Measurements from ENCODE around the gene JMY.

Gene JMY

DNA sequence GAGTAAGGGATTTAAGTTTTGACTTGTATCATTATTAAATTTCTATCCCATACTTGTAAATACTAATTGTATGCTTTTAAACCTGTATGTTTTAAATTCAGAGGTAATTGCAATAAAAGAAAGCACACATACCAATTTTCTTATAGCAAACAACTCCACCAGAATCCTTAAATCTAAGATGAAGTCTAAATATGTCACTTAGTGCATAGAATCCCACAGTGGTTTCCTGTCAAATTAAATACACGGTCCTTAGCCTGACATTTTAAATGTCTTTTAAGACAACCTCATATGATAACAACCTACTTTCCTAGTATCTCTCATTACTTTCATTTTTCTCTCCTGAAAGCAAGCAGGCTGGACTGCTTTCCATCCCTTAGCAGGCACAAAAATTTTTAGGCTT lies 52.0 kb downstream of the JMY start:
- no peak for DNase-seq (ENCODE audit: low read depth in 2 of 2)

DNA sequence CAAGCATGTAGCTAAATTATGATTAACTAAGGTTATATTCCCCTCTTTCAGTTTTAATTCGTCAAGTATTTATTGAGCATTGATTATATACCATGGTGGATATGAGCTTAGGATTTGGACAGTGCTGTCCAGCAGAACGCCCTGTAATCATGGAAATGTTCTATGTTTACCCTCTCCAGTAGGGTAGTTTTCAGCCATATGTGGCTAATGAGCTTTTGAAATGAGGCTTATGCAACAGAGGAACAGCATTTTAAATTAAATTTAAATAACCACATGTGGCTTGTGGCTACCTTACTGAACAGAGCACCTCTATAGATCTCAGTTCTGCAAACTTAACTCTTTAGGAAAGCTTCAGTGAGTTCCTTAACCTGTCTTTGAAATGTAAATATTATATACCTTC lies 59.1 kb downstream of the JMY start:
- no peak for DNase-seq (ENCODE audit: low read depth in 2 of 2)

DNA sequence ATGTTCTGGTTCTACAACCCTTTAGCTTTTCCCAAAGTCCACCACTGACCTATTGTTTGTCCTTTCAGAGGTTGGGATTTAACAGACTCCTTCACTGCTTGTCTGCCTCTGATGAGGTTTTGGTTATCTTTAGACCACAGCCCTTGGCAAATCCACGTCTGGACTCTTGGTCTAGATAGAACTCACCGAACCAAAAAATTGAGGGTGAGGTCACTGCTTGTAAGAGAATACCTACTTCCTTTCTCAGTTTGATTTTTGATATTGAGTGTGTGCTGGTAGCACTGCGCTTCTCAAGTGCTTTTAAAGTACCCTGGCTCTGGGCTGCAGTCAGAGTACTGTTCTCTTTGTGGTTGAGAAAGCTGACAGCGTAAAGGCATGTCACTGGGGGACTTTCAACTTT lies 61.7 kb downstream of the JMY start:
- DNase-seq (ENCODE audit: low read depth in 2 of 2) = no peak

DNA sequence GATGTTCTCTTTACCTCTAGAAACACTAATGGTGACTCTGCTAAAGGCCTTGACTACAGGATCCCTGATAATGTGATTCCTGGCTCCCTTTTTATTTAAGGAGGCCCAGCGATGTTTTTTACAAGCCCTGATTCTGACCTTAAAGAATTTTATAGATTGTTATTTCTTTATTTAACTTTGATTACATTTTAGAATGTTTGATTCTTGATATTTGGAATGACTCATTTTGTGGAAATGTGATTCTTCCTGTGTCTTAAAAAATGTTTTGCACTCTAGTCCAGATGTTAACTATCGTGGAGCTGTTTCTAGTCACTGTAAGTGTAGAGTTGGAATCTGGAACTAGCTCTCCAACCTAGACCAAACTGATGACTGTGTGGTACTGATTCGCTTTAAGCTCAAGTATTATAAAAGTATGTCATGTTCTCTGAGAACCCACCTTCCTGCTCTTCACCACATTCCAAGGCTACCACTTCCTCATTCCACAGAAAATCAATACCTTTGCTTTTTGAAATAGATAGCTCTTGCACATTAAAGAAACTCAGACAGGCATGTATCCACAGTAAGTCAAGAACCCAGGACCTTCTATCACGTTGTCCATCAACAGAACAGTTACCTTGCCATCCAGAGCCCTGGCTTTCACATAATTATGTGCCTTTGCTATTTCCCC lies 65.2 kb downstream of the JMY start:
- DNase-seq (ENCODE audit: low read depth in 2 of 2) = peak; percentile 34 to 42

DNA sequence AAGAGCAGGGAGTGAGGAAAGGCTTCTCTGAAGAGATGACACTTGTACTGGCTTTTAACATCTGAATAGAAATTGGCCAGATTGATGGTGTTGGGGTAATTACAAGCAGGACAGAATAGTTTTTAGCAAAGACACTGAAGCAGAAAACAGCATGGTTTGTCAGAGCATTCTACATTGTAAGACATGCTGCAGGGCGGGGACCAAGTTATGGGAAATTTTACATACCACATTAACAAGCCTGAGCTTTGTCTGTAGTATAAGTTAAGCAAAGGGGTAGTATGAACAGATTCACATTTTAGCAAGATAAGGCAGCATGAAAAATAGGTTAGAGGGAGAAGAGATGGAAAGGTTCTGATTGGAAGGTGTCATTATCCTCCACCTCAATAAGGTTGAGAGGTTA lies 66.5 kb downstream of the JMY start:
- DNase-seq (ENCODE audit: low read depth in 2 of 2) = no peak

DNA sequence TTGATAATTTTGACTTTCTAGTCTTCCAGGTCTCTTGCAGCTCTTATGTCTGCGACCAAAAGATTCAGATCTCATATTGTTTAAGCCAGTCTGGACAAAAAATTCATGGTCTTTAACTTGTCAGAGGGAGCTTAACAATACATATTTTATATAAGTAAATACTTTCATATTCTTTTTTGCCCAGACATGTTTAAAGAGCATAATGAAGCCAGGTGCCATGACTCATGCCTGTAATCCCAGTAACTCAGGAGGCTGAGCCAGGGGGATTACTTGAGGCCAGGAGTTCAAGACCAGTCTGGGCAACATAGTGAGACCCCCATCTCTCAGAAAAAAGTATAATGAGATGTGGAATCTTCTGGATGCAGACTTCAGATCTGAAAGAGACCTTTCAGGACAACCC lies 69.8 kb downstream of the JMY start:
- DNase-seq (ENCODE audit: low read depth in 2 of 2) = no peak

DNA sequence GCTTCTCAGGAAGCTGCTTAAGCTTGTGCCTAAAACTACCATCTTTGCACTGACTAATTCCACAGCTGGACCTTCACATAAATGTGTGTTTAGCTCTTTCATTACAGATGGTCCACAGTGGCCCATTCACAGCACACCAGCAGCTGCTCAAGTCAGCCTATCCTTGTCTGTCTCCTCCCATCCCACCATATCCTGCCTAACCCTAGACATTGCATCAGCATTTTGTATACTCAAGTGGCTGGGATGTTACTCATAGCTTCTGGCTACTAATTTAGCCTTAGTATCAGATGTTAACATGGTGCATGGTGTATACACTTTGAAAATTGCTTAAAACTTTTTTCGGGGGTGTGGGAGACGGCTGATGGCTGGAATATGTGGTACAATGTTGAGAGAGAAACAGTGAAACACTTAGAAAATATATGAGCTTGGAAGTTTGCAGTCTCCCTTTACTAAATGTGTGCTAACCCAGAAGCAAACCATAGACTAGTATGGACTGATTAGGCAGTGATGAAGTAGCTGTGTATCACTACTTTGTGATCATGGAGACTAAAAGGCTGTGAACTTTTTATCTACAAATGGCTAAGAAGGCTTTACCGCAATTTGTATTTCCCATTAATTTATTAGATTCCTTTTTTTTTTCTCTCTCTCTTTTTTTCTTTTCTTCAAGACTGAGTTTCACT lies 83.1 kb downstream of the JMY start:
- peak; percentile 81 to 82 for DNase-seq (ENCODE audit: low read depth in 2 of 2)

DNA sequence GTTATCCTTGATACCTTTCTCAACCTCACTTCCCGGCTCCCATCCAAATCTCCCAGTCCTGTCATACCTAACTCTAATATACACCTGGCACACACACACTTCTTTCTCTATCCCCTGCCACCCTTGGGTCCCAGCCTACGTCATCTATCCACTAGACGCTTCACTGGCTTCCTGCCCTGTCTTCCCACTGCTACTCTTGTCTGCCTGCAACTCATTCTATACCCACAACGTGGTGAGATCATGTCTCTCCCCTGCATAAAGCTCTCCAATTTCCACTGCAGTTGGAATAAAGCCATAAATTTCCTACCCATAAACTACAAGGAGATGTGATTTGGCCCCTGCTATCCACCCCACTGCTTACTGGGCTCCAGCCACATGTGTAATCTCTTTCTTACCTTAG lies 93.5 kb downstream of the JMY start:
- DNase-seq (ENCODE audit: low read depth in 2 of 2) = no peak

DNA sequence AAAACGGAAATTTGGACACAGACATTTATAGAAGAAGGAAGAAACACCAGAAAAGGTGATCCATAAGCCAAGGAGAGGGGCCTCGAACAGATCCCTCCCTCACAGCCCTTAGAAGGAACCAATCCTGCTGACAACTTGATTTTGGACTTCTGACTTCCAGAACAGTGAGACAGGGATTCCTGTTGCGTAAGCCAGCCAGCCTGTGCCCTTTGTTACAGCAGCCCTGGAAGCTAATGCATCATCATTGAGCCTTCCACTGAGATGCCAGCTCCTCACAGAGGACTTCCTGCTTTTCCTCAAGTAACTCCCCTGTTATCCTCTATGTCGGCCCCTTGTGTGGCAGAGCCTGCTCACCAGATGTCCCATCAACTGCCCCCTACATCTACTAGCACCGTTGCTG lies 94.1 kb downstream of the JMY start:
- DNase-seq (ENCODE audit: low read depth in 2 of 2) = no peak

DNA sequence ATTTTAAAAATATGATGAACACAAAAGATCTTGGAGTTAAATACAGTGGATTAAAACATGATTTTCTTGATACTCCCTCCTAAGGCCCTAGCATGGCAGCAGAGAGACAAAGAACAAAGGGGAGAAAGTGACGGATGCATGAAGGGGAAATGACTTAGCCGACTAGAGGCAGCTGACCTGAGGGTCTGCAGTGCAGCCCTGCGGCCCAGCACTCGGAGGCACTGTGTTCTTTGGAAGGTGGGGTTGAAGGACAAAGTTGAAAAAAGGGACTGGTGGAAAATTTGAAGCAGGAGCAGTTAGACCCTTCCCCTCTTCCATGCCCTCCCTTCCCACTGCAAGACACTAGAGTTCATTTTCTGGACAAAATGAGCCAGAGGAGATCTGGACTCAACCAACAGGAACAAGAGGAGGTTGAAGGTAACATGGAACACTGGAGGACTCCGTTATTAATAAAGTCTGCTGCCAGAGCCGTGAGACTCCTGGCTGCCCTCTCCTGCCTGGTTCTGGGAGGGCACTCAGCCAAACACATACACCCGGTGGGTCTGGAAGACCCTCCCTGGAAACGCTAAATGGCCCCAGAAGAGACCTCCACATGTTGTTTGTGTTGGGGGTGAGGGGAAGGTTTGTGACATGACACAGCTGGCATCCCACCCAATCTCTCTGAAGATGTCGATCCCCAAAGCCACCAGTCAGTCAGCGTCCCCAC lies 98.1 kb downstream of the JMY start:
- DNase-seq (ENCODE audit: low read depth in 2 of 2) = no peak

DNA sequence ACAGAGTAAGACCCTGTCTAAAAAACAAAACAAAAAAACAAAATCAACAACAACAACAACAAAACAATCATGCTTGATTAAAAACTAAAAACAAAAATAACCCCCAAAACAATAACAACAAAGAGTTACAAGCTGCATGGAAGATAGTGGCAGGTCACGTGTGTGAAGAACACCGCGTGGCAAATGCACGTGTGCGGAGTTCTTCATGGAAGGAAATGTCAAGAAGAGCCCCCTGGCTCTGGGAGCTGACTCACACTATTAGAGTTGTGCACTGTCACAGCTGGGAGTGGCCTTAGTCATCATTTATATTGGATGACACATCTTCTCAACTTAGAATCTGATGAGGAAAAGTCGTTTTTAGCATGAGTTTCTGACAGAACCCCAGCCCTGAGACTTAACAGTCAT lies 110.5 kb downstream of the JMY start:
- peak; percentile 12 to 17 for DNase-seq (ENCODE audit: low read depth in 2 of 2)

DNA sequence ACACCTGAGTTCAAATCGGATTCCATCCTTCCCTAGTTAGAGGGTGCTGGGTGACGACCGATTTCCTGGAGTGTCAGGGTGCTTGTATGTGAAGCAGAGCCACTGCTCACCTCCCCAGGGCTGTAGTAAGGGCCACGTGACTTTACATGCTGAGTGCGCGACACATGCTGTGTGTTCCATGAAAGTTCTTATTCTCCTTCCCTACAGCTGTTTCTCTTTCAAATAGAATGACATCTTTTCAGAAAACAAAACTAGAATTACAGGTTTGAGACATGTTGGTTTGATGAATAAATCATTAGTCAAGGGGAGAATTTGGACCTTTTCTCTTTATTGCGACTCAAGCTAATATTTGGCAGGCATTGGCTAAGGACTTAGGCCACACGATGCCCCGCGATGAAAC lies 113.1 kb downstream of the JMY start:
- DNase-seq (ENCODE audit: low read depth in 2 of 2) = no peak

DNA sequence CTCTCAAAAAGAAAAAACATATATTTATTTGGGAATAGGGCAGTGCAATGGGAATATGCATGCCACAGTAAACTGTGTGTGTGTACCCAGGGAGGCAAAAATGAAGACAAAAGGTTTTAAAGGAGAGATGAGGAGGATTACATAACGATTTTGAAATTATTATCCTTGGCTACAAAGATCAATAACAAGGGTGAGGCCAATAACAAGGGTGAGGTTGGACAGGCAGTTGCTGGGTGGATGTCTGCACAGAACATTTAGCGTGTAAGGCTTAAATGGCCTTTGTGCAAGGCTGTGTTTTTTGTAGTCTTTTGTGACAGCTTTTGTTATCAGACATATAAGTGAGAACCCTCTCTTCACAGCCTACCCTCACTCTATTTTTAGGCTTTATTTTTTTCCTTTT lies 114.0 kb downstream of the JMY start:
- DNase-seq (ENCODE audit: low read depth in 2 of 2) = no peak

DNA sequence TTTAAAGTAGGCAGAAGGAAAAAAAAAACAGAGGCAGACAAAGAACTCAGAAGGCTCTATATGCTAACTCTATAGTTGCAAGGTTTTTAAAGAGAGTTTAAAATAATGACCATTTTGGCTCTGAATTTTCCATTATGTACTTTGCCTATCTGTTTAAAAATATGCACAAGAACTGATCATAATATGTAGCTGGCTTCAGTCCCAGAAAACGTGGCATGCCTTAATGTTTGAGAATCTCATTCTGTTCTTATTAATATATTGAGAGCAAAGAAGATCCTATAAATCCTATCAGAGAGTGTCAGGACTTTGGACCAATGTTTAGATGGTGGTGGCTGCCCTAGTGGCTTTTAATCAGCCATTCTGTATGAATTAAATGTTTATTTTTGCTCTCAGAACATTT lies 121.5 kb downstream of the JMY start:
- peak; percentile 16 to 21 for DNase-seq (ENCODE audit: low read depth in 2 of 2)
